Osteocyte (in vitro differentiated cells): ENCODE results near the gene ECM1. TPM values are rescaled to one million over a fixed set of nuclear protein-coding genes. Genes with fewer than 3 reads are reported as not detected.

ENCODE experiments used
- DNase-seq: peaks from one replicate; pipeline ENCODE4 v3.0.0; 2021; ENCODE audit warnings: mixed read lengths; ENCODE audit not compliant: unreplicated experiment; ENCODE audit errors: extremely low spot score
- H3K27ac Mint-ChIP-seq: one replicate; pipeline ENCODE4 v1.8.0; 2021; ENCODE audit warnings: mild to moderate bottlenecking, mixed read lengths; ENCODE audit not compliant: unreplicated experiment
- H3K27me3 Mint-ChIP-seq: one replicate; pipeline ENCODE4 v1.8.0; 2021; ENCODE audit warnings: mixed read lengths; ENCODE audit not compliant: unreplicated experiment
- H3K36me3 Mint-ChIP-seq: one replicate; pipeline ENCODE4 v1.8.0; 2021; ENCODE audit warnings: mixed read lengths; ENCODE audit not compliant: unreplicated experiment
- H3K4me1 Mint-ChIP-seq: one replicate; pipeline ENCODE4 v1.8.0; 2021; ENCODE audit warnings: mixed read lengths; ENCODE audit not compliant: unreplicated experiment
- H3K4me3 Mint-ChIP-seq: one replicate; pipeline ENCODE4 v1.8.0; 2021; ENCODE audit warnings: mild to moderate bottlenecking, moderate library complexity, mixed read lengths; ENCODE audit not compliant: unreplicated experiment
- H3K9me3 Mint-ChIP-seq: one replicate; pipeline ENCODE4 v1.8.0; 2021; ENCODE audit warnings: mixed read lengths; ENCODE audit not compliant: unreplicated experiment
- CTCF ChIP-seq: fragments of 200-600 bp; sonication (generic); IDR thresholded peaks from 2 replicates; pipeline ENCODE4 v1.5.0; 2021; ENCODE audit warnings: antibody characterized with exemption, mild to moderate bottlenecking, moderate library complexity
- total RNA-seq: library from RNA; stranded (reverse); gene quantifications from 2 replicates; pipeline ENCODE4 v1.2.1, GENCODE V29; 2021

Gene ECM1
- total RNA-seq, 1 donor from 2014 or later = 17.4 TPM

GRCh38 chr1:150487763-150488115, 20.2 kb upstream of the ECM1 start:
- H3K4me1 Mint-ChIP-seq = peaks cover 11% of the 10 kb centered on the region
- no peak for TF ChIP-seq CTCF
- peaks cover 12% of the 10 kb centered on the region for H3K36me3 Mint-ChIP-seq
- H3K27me3 Mint-ChIP-seq = no peaks in the 10 kb centered on the region
- H3K4me3 Mint-ChIP-seq = peak overlapping the region; percentile 96
- H3K27ac Mint-ChIP-seq = peak overlapping the region; percentile 86
- no peak for DNase-seq
- H3K9me3 Mint-ChIP-seq = no peaks in the 10 kb centered on the region

- no peaks in the 10 kb centered on the region for H3K9me3 Mint-ChIP-seq
- peaks cover 4% of the 10 kb centered on the region for H3K4me1 Mint-ChIP-seq
- DNase-seq = no peak
- H3K27ac Mint-ChIP-seq = no peak overlapping the region
- TF ChIP-seq CTCF = no peak
- peaks cover 20% of the 10 kb centered on the region for H3K36me3 Mint-ChIP-seq
- H3K4me3 Mint-ChIP-seq = no peak overlapping the region
- no peaks in the 10 kb centered on the region for H3K27me3 Mint-ChIP-seq
Measured at GRCh38 chr1:150493175-150493574, 14.7 kb upstream of the ECM1 start.

- Mint-ChIP-seq H3K27me3 (no peaks in the 10 kb centered on the region), H3K4me1 (no peaks in the 10 kb centered on the region), H3K4me3 (no peak overlapping the region), H3K27ac (no peak overlapping the region), H3K9me3 (no peaks in the 10 kb centered on the region), H3K36me3 (peaks cover 26% of the 10 kb centered on the region)
- DNase-seq = no peak
- no peak for TF ChIP-seq CTCF
Measured at GRCh38 chr1:150498342-150498741, 9.6 kb upstream of the ECM1 start.

- no peak for DNase-seq
- TF ChIP-seq CTCF = no peak
- Mint-ChIP-seq H3K9me3 (no peaks in the 10 kb centered on the region), H3K4me1 (peaks cover 26% of the 10 kb centered on the region), H3K4me3 (no peak overlapping the region), H3K27ac (no peak overlapping the region), H3K36me3 (peaks cover 43% of the 10 kb centered on the region), H3K27me3 (no peaks in the 10 kb centered on the region)
Measured at GRCh38 chr1:150505431-150505830, 2.5 kb upstream of the ECM1 start.

GRCh38 chr1:150508982-150509381, 1.1 kb downstream of the ECM1 start:
- no peak for DNase-seq
- Mint-ChIP-seq H3K4me3 (no peak overlapping the region), H3K36me3 (peaks cover 34% of the 10 kb centered on the region), H3K9me3 (no peaks in the 10 kb centered on the region), H3K27ac (no peak overlapping the region), H3K27me3 (no peaks in the 10 kb centered on the region), H3K4me1 (peaks cover 26% of the 10 kb centered on the region)
- no peak for TF ChIP-seq CTCF
